ENCODE data around the gene HOXD3.
A peak's percentile ranks its signal among the peaks of the same experiment; 100 is the strongest.

HOXD3 gene

GRCh38 chr2:176122052-176122682 is 34.9 kb upstream of the HOXD3 start:
- DNase-seq = no peak

- no peak for DNase-seq
Observed at GRCh38 chr2:176122683-176123410, 34.3 kb upstream of the HOXD3 start, which contains the start of gene HOXD9. TSS of gene HOXD9 (plus strand) at chr2:176122719. CDS start at chr2:176122769, 50 bp downstream.

GRCh38 chr2:176123411-176124109 is 33.5 kb upstream of the HOXD3 start:
- DNase-seq = no peak

GRCh38 chr2:176124110-176124946 is 32.8 kb upstream of the HOXD3 start:
- DNase-seq = no peak

- no peak for DNase-seq
Observed at GRCh38 chr2:176124947-176125771, 31.9 kb upstream of the HOXD3 start.

GRCh38 chr2:176125772-176126054 is 31.4 kb upstream of the HOXD3 start:
- DNase-seq = no peak

GRCh38 chr2:176126929-176127773 is 30.0 kb upstream of the HOXD3 start:
- peak; percentile 45 for DNase-seq

- DNase-seq = no peak
Observed at GRCh38 chr2:176127774-176128072, 29.4 kb upstream of the HOXD3 start.

- no peak for DNase-seq
Observed at GRCh38 chr2:176128172-176128981, 28.7 kb upstream of the HOXD3 start.

- peak; percentile 68 for DNase-seq
Observed at GRCh38 chr2:176128982-176129796, 27.9 kb upstream of the HOXD3 start, which contains the start of gene HOXD8. TSS of gene HOXD8 (plus strand) at chr2:176129705. CDS start at chr2:176130367, 662 bp downstream.

- no peak for DNase-seq
Observed at GRCh38 chr2:176129813-176130146, 27.3 kb upstream of the HOXD3 start.

- DNase-seq = peak; percentile 63
Observed at GRCh38 chr2:176130147-176130956, 26.8 kb upstream of the HOXD3 start.

- no peak for DNase-seq
Observed at GRCh38 chr2:176130957-176131847, 25.9 kb upstream of the HOXD3 start.

GRCh38 chr2:176131848-176132158 is 25.3 kb upstream of the HOXD3 start:
- DNase-seq = no peak

GRCh38 chr2:176132205-176133171 is 24.6 kb upstream of the HOXD3 start:
- no peak for DNase-seq

- DNase-seq = no peak
Observed at GRCh38 chr2:176133389-176133788, 23.7 kb upstream of the HOXD3 start.

- no peak for DNase-seq
Observed at GRCh38 chr2:176134035-176134434, 23.1 kb upstream of the HOXD3 start.

Data from NCI-H2171 (cell line).